Lung microvascular endothelial cell (primary cell): ENCODE results near the gene PROZ. TPM values are rescaled to one million over a fixed set of nuclear protein-coding genes. Genes with fewer than 3 reads are reported as not detected.

Experiments
- DNase-seq, 2 donors: peaks; one replicate each; pipeline versions ENCODE4 v3.0.0 to v3.0.0-alpha.2; 2010; ENCODE audit warnings: low read depth in 2 of 2
- total RNA-seq: library from RNA; depleted of rRNA; stranded (reverse); fragments of >200 nt; gene quantifications from 2 replicates; pipeline ENCODE4 v1.2.1, GENCODE V29; 2014

PROZ gene
- total RNA-seq, 1 donor from 2014 or later: 0.20 TPM

GRCh38 chr13:113176822-113177221, 18.4 kb downstream of the PROZ start:
- no peak for DNase-seq

- peak in 1 of 2 donors; percentile 86 for DNase-seq
These were observed 19.8 kb downstream of the PROZ start for GRCh38 chr13:113178070-113178895.

DNA sequence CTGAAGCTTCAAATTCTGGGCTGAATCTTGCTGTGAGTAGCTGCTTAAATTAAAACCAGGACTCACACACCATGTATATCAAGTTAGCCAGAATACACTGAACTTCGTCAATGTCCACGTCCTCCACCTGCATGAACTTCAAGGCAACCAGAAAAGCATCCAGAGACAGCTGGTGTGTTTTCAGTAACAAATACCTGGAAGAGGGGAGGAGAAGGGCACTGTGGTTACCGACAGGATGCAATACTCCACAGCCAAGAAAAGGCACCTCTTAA, 20.4 kb downstream of the PROZ start:
- peak in 1 of 2 donors; percentile 19 for DNase-seq

DNA sequence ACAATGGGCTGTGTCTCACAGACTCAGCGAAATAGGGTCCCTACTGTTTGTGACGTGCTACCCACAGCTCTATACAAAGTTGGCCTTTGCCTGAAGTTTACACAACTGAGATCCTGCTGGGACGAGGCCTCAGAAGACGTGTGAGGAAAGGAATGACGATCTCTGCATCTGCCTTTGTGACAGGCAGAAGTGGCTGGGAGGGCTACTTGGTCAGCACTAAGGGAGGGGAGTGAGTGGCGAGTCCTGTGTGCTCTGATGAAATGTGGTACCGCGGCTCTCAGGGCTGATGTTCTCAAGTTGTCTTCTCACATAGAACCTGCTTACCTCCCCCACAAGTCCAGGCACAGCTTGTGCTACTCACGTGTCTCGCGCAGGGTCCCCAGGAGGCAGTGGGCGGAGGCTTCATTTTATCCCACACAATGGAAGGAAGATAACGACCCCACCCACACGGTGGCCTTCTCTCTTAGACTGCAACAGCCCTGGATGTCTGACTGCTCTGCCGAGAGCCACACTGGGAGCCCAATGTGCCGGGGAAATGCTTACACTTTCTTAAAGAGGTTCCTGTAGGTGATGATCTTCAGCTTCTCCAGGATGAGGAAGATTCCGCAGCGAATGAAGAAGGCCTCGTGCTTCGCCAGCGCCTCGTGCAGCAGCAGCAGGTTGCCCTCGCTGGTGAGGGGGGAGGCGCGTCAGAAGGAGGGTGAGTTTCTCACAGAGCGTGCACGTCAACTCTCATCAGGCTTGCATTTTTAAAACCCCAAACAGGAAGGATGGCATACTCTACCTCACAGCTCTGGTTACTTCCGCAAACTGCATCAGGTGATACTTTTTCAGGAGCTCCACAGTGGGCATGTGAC, 21.2 kb downstream of the PROZ start:
- peak in 1 of 2 donors; percentile 75 for DNase-seq

- no peak for DNase-seq
These were observed 23.6 kb downstream of the PROZ start for GRCh38 chr13:113182046-113182445.

DNA sequence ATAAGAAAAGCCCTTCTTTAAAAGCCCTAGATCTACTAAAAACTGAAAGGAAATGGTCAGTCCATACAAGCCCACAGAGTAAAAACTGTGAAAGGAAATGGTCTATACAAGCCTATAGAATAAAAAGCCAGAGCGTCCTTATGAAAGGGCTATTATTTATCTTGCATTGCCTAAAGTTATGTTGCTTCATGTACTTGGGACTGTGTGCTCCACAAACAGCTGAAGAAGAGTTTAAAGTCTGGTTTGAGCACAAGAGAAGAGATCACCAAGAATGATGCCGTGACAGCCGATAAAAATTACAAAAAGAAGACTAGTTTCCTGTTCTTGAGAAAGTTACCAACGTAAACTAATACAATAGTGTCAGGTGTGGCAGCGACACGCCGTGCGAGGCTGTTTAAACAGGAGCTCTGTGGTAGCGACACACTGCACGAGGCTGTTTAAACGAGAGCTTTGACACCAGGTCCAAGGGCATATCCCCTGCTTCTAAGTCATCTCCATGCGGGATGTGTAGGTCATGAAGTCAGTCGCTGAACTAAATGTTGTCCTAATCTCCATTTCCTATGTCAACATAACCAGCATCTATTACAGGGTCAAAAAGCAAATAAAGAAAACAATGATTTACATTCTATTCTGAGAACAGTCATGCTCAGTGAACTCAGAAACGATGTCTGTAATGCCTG, 25.1 kb downstream of the PROZ start:
- peak; percentile 14 to 48 for DNase-seq

GRCh38 chr13:113184568-113185440, 26.4 kb downstream of the PROZ start:
- peak; percentile 10 to 38 for DNase-seq

- peak in 1 of 2 donors; percentile 52 for DNase-seq
These were observed 27.8 kb downstream of the PROZ start for GRCh38 chr13:113186061-113186900.

GRCh38 chr13:113187263-113187669, 28.8 kb downstream of the PROZ start:
- DNase-seq: peak; percentile 98 to 99

DNA sequence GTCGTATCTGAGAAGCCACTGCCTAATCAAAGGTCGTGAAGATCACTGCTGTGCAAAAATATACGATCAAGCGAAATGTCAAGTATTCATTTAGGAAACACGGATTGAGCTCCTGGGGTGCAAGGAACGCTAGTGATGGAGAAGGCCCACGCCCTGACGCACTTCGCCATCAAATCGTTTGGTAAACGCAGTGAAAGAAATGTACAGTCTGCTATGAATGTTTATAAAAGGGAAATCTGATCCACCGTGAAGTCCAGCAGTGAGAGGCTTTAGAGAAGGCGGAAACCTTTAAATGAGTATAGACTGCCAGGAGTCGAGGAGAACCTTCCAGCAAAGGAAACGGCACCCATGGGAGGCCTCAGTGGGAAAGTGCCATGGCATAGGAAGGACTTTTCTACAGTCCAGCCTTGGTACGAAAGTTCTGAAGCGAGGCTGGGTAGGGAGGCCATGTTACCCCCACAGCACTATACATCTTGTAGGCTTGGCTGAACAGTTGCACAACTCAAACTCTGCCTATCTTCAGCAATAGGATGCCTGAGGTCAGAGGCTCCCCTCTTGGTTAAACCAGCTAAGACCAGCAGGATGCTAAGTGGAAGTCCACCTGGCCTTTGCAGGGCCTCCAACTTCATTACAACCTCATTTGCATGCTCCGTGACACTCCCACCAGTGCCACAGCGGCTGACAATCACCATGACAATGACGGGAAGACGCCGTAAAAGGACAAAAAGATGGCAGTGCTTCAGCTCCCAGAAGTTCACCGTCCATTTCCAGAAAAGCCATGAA, 29.6 kb downstream of the PROZ start:
- no peak for DNase-seq

- DNase-seq: no peak
These were observed 31.7 kb downstream of the PROZ start for GRCh38 chr13:113190181-113190580.

DNA sequence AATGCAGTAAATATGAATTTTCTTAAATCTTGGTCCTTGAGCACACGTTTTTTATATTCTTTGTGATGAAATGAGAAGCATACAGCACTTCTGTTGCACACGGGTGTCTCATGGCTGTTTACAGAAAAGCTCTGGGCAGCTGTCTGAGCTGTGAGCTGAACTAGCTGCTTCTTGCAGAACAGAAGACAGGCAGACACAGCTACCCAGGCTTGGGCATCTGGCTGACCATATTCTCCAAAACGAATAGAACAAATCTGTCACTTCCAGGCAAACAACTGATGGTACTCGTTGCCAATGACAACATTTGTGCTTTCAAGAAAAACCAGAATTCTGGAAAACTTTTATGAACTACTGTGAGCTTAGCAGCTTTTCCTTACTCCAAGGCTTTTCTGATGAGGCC, 33.8 kb downstream of the PROZ start:
- peak in 1 of 2 donors; percentile 57 for DNase-seq

DNA sequence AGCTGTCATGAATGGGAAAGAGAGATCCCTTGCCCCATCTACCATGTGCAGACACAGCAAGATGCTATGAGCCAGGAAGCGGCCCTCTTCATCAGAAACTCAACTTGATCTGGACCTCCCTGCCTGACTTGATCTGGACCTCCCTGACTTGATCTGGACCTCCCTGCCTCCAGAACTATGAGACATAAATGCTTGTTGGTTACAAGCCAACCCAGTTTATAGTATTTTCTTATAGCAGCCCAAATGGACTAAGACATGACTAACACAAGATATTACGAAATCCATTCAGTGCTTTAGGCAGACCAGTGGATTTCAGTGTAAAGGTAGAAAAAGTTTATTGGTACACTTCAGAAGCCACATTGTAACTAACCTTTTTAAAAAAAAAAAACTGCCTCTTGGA, 34.5 kb downstream of the PROZ start:
- no peak for DNase-seq

GRCh38 chr13:113195360-113195759, 36.9 kb downstream of the PROZ start:
- DNase-seq: no peak

GRCh38 chr13:113196970-113197737, 38.7 kb downstream of the PROZ start:
- DNase-seq: no peak

- DNase-seq: no peak
These were observed 43.4 kb downstream of the PROZ start for GRCh38 chr13:113201815-113202214.

DNA sequence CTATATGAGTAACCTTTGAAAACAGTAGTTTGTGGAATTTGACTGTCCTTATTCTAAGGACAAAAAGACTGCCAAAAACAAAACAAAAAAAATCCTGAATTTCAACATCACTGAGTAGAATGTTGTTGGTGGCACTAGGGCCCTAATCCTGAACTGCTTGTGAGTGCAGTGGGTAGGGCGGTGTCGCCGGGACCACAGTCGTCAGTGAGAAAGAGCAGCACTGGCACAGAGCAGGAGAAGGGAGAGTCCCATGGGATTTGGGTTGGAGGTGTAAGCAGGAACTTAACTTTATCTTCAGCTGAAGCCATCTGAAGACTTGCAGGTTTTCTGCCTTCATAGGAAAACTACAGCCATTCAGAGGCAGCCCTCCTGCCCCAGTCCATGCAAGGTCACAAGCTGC, 44.5 kb downstream of the PROZ start:
- DNase-seq: no peak

- no peak for DNase-seq
These were observed 45.3 kb downstream of the PROZ start for GRCh38 chr13:113203507-113204377.
